H1 (cell line): ENCODE measurements around the gene TK2. TPM values are rescaled to one million over a fixed set of nuclear protein-coding genes. Genes with fewer than 3 reads are reported as not detected.
A peak's percentile ranks its signal among the peaks of the same experiment; 100 is the strongest.

ENCODE experiments used
- CTCF ChIA-PET: fragments of 300-600 bp; sonication (Branson Sonifier 250); formaldehyde crosslinking; loops from one replicate; lab custom pipeline; 2021; ENCODE audit not compliant: partially characterized antibody; lab: Charles Lee
- POLR2A ChIA-PET: fragments of 300-600 bp; sonication (Branson Sonifier 250); formaldehyde crosslinking; loops from one replicate; lab custom pipeline; 2021; ENCODE audit warnings: inconsistent platforms; ENCODE audit not compliant: partially characterized antibody; lab: Charles Lee
- DNase-seq, 2 experiments: peaks; one replicate each; pipeline versions ENCODE4 v3.0.0 to v3.0.0-alpha.2; 2010 to 2022; ENCODE audit warnings: low spot score in 2 of 2, low read depth in 1 of 2, mixed read lengths in 1 of 2
- FAIRE-seq: peaks from 2 replicates; lab custom pipeline; 2011; peaks lifted over from hg19 to GRCh38; lab: Jason Lieb, UNC
- H2AFZ ChIP-seq: 2 replicates; pipeline ENCODE4 v1.8.1; 2012; ENCODE audit warnings: low read length, inconsistent platforms
- H2AK5ac ChIP-seq: 2 replicates; pipeline ENCODE4 v1.6.1; 2013; ENCODE audit warnings: low read depth, low read length
- H2BK120ac ChIP-seq: replicated peaks from 2 replicates; pipeline ENCODE3; 2013; ENCODE audit warnings: low read depth, low read length, inconsistent platforms
- H2BK12ac ChIP-seq: 2 replicates; pipeline ENCODE4 v1.6.1; 2013; ENCODE audit warnings: low read depth, low read length
- H2BK15ac ChIP-seq: 2 replicates; pipeline ENCODE4 v1.6.1; 2013; ENCODE audit warnings: low read length
- H2BK20ac ChIP-seq: 2 replicates; pipeline ENCODE4 v1.6.1; 2013; ENCODE audit warnings: low read length
- H2BK5ac ChIP-seq: 2 replicates; pipeline ENCODE4 v1.6.1; 2013; ENCODE audit warnings: low read depth, low read length
- H3K14ac ChIP-seq: 2 replicates; pipeline ENCODE4 v1.6.1; 2013; ENCODE audit warnings: inconsistent platforms; ENCODE audit not compliant: insufficient read length
- H3K18ac ChIP-seq: 2 replicates; pipeline ENCODE4 v1.6.1; 2013; ENCODE audit warnings: low read length; ENCODE audit errors: extremely low read depth
- H3K23ac ChIP-seq: 2 replicates; pipeline ENCODE4 v1.6.1; 2013; ENCODE audit warnings: inconsistent platforms; ENCODE audit not compliant: insufficient read length
- H3K23me2 ChIP-seq: 2 replicates; pipeline ENCODE4 v1.6.1; 2013; ENCODE audit warnings: low read depth, low read length
- H3K27ac ChIP-seq: 2 replicates; pipeline ENCODE4 v1.6.1; 2011; ENCODE audit warnings: low read depth, low read length, inconsistent platforms
- H3K27me3 ChIP-seq, 4 experiments: replicated peaks in 1 of 4; 1 replicate in 1 of 4; 2 replicates in 3 of 4; pipeline versions ENCODE4 v1.6.1 to v1.8.1; 2011 to 2013; ENCODE audit warnings: low read length in 3 of 4, mild to moderate bottlenecking in 3 of 4, inconsistent platforms in 2 of 4, mixed read lengths in 2 of 4, moderate library complexity in 1 of 4; ENCODE audit not compliant: control insufficient read depth in 3 of 4, insufficient read depth in 3 of 4; ENCODE audit errors: extremely low read depth in 1 of 4
- H3K36me3 ChIP-seq, 4 experiments: 2 replicates each; pipeline versions ENCODE4 v1.6.1 to v1.8.1; 2011 to 2013; ENCODE audit warnings: mild to moderate bottlenecking in 4 of 4, low read length in 3 of 4, moderate library complexity in 2 of 4, control low read depth in 1 of 4, inconsistent platforms in 1 of 4; ENCODE audit not compliant: insufficient read depth in 4 of 4, control insufficient read depth in 2 of 4
- H3K4ac ChIP-seq: replicated peaks from 2 replicates; pipeline ENCODE3; 2013; ENCODE audit warnings: low read length, low read depth, mixed read lengths, inconsistent platforms; ENCODE audit not compliant: insufficient read length
- H3K4me1 ChIP-seq, 4 experiments: replicated peaks in 1 of 4; 1 replicate in 1 of 4; 2 replicates in 3 of 4; pipeline versions ENCODE4 v1.6.1 to v1.8.1; 2011 to 2013; ENCODE audit warnings: low read length in 3 of 4, inconsistent platforms in 2 of 4, mixed read lengths in 1 of 4; ENCODE audit not compliant: insufficient read depth in 4 of 4, control insufficient read depth in 3 of 4
- H3K4me2 ChIP-seq, 2 experiments: 2 replicates each; pipeline versions ENCODE4 v1.6.1 to v1.8.1; 2011 to 2013; ENCODE audit warnings: low read depth in 2 of 2, low read length in 2 of 2, control low read depth in 1 of 2, inconsistent platforms in 1 of 2, mild to moderate bottlenecking in 1 of 2; ENCODE audit not compliant: insufficient read depth in 1 of 2
- H3K4me3 ChIP-seq, 4 experiments: fragments of 200-600, 300-600 bp in 1 of 4; sonication (generic), shearing (Covaris generic), sonication (Bioruptor Twin) in 1 of 4; 2 replicates each; pipeline versions ENCODE4 v1.5.1 to v1.8.1; 2011 to 2016; ENCODE audit warnings: low read length in 4 of 4, low read depth in 3 of 4, control low read depth in 2 of 4, inconsistent platforms in 2 of 4, mild to moderate bottlenecking in 2 of 4, mixed read lengths in 1 of 4, moderate library complexity in 1 of 4; ENCODE audit not compliant: insufficient read depth in 2 of 4; ENCODE audit errors: extremely low read depth in 1 of 4
- H3K56ac ChIP-seq: replicated peaks from 2 replicates; pipeline ENCODE3; 2013; ENCODE audit warnings: low read depth, mild to moderate bottlenecking, mixed read lengths, low read length, inconsistent platforms; ENCODE audit not compliant: insufficient read length
- H3K79me1 ChIP-seq: 2 replicates; pipeline ENCODE4 v1.6.1; 2013; ENCODE audit warnings: low read depth, low read length, control low read depth
- H3K79me2 ChIP-seq, 2 experiments: 2 replicates each; pipeline versions ENCODE4 v1.6.1 to v1.8.1; 2012 to 2013; ENCODE audit warnings: low read length in 2 of 2, mild to moderate bottlenecking in 2 of 2, inconsistent platforms in 1 of 2; ENCODE audit not compliant: insufficient read depth in 2 of 2, control insufficient read depth in 1 of 2
- H3K9ac ChIP-seq, 4 experiments: replicated peaks in 1 of 4; 1 replicate in 1 of 4; 2 replicates in 3 of 4; pipeline versions ENCODE4 v1.6.1 to v1.8.1; 2011 to 2013; ENCODE audit warnings: low read depth in 3 of 4, low read length in 3 of 4, control low read depth in 2 of 4, mild to moderate bottlenecking in 2 of 4, moderate library complexity in 2 of 4, inconsistent platforms in 1 of 4; ENCODE audit errors: extremely low read depth in 1 of 4
- H3K9me3 ChIP-seq, 2 experiments: 2 replicates each; pipeline versions ENCODE4 v1.6.1 to v1.8.1; 2012 to 2013; ENCODE audit warnings: mild to moderate bottlenecking in 2 of 2, moderate library complexity in 2 of 2, control low read depth in 1 of 2, inconsistent platforms in 1 of 2, low read depth in 1 of 2, low read length in 1 of 2, mixed read lengths in 1 of 2; ENCODE audit not compliant: insufficient read depth in 2 of 2
- H4K20me1 ChIP-seq, 2 experiments: replicated peaks in 1 of 2; 2 replicates each; pipeline versions ENCODE3 to v1.8.1; 2011 to 2013; ENCODE audit warnings: inconsistent platforms in 2 of 2, low read length in 2 of 2, mild to moderate bottlenecking in 1 of 2; ENCODE audit not compliant: insufficient read depth in 2 of 2, control insufficient read depth in 1 of 2
- H4K5ac ChIP-seq: 2 replicates; pipeline ENCODE4 v1.6.1; 2013; ENCODE audit warnings: low read length, low read depth, mixed read lengths, inconsistent platforms; ENCODE audit not compliant: insufficient read length
- H4K8ac ChIP-seq: 2 replicates; pipeline ENCODE4 v1.8.0; 2013; ENCODE audit warnings: mild to moderate bottlenecking, moderate library complexity, low read length, inconsistent platforms; ENCODE audit not compliant: insufficient read depth; ENCODE audit errors: extremely low read depth
- H4K91ac ChIP-seq: replicated peaks from 2 replicates; pipeline ENCODE3; 2013; ENCODE audit warnings: low read length, mixed read lengths, inconsistent platforms; ENCODE audit not compliant: insufficient read length
- ASH2L ChIP-seq: fragments of 200-600, 300-600 bp; sonication (generic); IDR thresholded peaks from one replicate; pipeline ENCODE4 v1.7.1; 2017; ENCODE audit warnings: low read length
- CHD1 ChIP-seq: IDR thresholded peaks from 2 replicates; pipeline ENCODE4 v1.6.1; 2012; ENCODE audit warnings: low read depth, low read length, improper control_type of control experiment
- CHD2 ChIP-seq: IDR thresholded peaks from 2 replicates; pipeline ENCODE4 v1.6.1; 2012; ENCODE audit warnings: low read length, improper control_type of control experiment
- CTBP2 ChIP-seq: IDR thresholded peaks from 2 replicates; pipeline ENCODE4 v1.7.0; 2011; ENCODE audit warnings: borderline replicate concordance, mild to moderate bottlenecking, moderate library complexity, mixed read lengths, low read length; ENCODE audit not compliant: insufficient read depth, insufficient read length
- EGR1 ChIP-seq: IDR thresholded peaks from 2 replicates; pipeline ENCODE4 v1.6.1; 2011; ENCODE audit warnings: low read depth, low read length, borderline replicate concordance
- EP300 ChIP-seq, 2 experiments: IDR thresholded peaks; 1 replicate in 1 of 2; 2 replicates in 1 of 2; pipeline ENCODE4 v1.6.1; 2011 to 2012; ENCODE audit warnings: low read depth in 2 of 2, low read length in 2 of 2, mild to moderate bottlenecking in 2 of 2, borderline replicate concordance in 1 of 2, inconsistent platforms in 1 of 2, moderate library complexity in 1 of 2
- GTF2F1 ChIP-seq: IDR thresholded peaks from 2 replicates; pipeline ENCODE4 v1.6.1; 2012; ENCODE audit warnings: low read depth, low read length, improper control_type of control experiment, borderline replicate concordance
- KDM4A ChIP-seq: IDR thresholded peaks from one replicate; pipeline ENCODE4 v1.7.1; 2012; ENCODE audit warnings: low read depth, mild to moderate bottlenecking, moderate library complexity, low read length, inconsistent platforms; ENCODE audit not compliant: severe bottlenecking
- POLR2AphosphoS5 ChIP-seq: IDR thresholded peaks from 2 replicates; pipeline ENCODE4 v1.6.1; 2011; ENCODE audit warnings: low read depth, low read length
- RAD21 ChIP-seq, 2 experiments: IDR thresholded peaks in 1 of 2; conservative IDR thresholded peaks in 1 of 2; 2 replicates each; pipeline ENCODE4 v1.6.1; 2011; ENCODE audit warnings: low read depth in 2 of 2, low read length in 2 of 2, improper control_type of control experiment in 1 of 2, inconsistent platforms in 1 of 2, mild to moderate bottlenecking in 1 of 2, moderate library complexity in 1 of 2
- SIX5 ChIP-seq: IDR thresholded peaks from 2 replicates; pipeline ENCODE4 v1.6.1; 2011; ENCODE audit warnings: mild to moderate bottlenecking, low read depth, low read length
- SP4 ChIP-seq: IDR thresholded peaks from 2 replicates; pipeline ENCODE4 v1.6.1; 2012; ENCODE audit warnings: low read length, inconsistent platforms
- WGBS, 2 experiments: shearing (Covaris generic) in 1 of 2; methylation state at CpG; one replicate each; pipeline versions ENCODE4 v1.1.6 to v1.1.7; 2013 to 2015; ENCODE audit warnings: low lambda C conversion rate in 2 of 2, mixed read lengths in 2 of 2, inconsistent platforms in 1 of 2, low coverage in 1 of 2, missing lambda C conversion rate in 1 of 2; ENCODE audit not compliant: insufficient replicate concordance in 2 of 2, insufficient coverage in 1 of 2, insufficient read length in 1 of 2; ENCODE audit errors: extremely low coverage in 1 of 2, missing lambda C conversion rate in 1 of 2; 5-methylcytosine and 5-hydroxymethylcytosine counted together
- polyA plus RNA-seq, 7 experiments: library from polyadenylated mRNA; depleted of rRNA in 3 of 7; stranded (reverse) in 5 of 7; unstranded in 2 of 7; fragments of >200 nt in 5 of 7; fragments of 200-250 nt in 2 of 7; gene quantifications; 1 replicate in 5 of 7; 2 replicates in 1 of 7; 4 replicates in 1 of 7; pipeline versions ENCODE4 v1.2.1 to v1.2.3, GENCODE V29; 2011 to 2013; ENCODE audit warnings: missing spikeins in 2 of 7, mixed read lengths in 2 of 7
- total RNA-seq: library from RNA; stranded (reverse); fragmentation: NEBNext Ultra II Directional; extraction: Animal tissue kit (Norgen Biotek cat#: 25700); gene quantifications from 2 replicates; pipeline ENCODE4 v1.2.1, GENCODE V29; 2021

TK2 gene
- total and polyA plus RNA-seq, 2 of the 8 experiments (the other 6 are each of a cell fraction or from before 2014, with no cell fraction given) = 2.7 to 3.6 TPM

DNA sequence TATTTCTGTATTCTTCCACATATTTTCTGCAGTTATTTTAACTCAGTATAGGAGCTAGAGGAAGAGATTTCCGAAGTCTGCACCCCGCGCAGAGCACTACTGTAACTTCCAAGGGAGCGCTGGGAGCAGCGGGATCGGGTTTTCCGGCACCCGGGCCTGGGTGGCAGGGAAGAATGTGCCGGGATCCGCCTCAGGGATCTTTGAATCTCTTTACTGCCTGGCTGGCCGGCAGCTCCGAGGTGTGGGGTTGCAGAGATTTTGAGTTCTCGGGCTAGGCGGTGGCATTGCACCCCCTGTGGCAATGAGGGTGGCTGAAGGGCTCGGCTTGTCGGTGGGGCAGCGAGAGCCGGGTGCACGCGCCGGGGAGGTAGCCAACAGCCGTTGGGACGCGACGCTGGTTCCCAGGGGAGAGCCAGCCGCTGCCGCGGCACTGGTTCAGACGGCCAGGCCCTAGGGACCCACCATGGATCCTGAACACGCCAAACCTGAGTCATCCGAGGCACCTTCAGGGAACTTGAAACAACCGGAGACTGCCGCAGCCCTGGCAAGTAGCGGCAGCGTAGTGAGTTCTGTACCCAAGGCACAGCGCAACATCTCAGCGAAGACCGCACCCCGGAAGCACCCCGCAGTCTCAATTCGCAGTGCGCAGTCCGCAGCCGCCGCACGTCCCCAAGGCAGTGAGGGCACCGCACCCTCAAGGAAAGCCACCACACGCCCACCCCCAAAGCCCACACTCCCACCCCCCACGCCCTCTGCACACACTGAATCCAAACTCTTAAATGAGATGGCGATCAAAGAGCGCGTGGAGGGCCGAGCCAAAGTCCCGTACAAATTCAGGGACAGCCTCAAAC is 16.4 kb upstream of the TK2 start, which contains the start of gene CMTM1:
Gene CMTM1, plus strand, starts transcription at position 389 of the 851 bp plus-strand sequence. Its CDS starts 75 bp downstream, at position 464.
- Histone ChIP-seq H3K27ac (no peak within 1 kb of the TSS), H3K4me3 (no peak within 1 kb of the TSS), H3K14ac (no peak within 1 kb of the TSS), H2BK5ac (no peak within 1 kb of the TSS), H3K4me2 (no peak within 1 kb of the TSS), H3K79me2 (no peaks in the 10 kb centered on the region), H3K4me1 (no peaks in the 10 kb centered on the region), H3K79me1 (no peaks in the 10 kb centered on the region), H2BK120ac (no peak within 1 kb of the TSS), H4K8ac (no peak within 1 kb of the TSS), H2BK20ac (no peak within 1 kb of the TSS), H4K91ac (no peak within 1 kb of the TSS), H3K36me3 (peaks cover 0 to 5% (median 0%) of the 10 kb centered on the region in 4 experiments; a peak in 2 of 8 replicates), H3K4ac (no peak within 1 kb of the TSS), H2AK5ac (no peak within 1 kb of the TSS), H3K23me2 (no peaks in the 10 kb centered on the region), H3K9ac (no peak within 1 kb of the TSS), H3K18ac (no peak within 1 kb of the TSS), H3K56ac (no peak within 1 kb of the TSS), H2BK15ac (no peak within 1 kb of the TSS), H4K5ac (no peak within 1 kb of the TSS), H3K9me3 (no peaks in the 10 kb centered on the region), H3K23ac (no peak within 1 kb of the TSS), H2BK12ac (no peak within 1 kb of the TSS), H2AFZ (no peak within 1 kb of the TSS), H4K20me1 (peaks cover 0 to 2% of the 10 kb centered on the region in 2 experiments), H3K27me3 (no peaks in the 10 kb centered on the region)
- 88% methylated on average over 48 of the region's 54 CpGs; no CpG with 5 or more reads in 1 of the 2 experiments for WGBS, 2 experiments
- ChIA-PET CTCF (interaction anchor here (1.1 to 5.2 kb wide), 3 partner anchors 10 to 43 kb away, joined by 4 to 22 read pairs (median 5); partner anchors contain the start of gene CKLF), POLR2A (no interaction called here)
- FAIRE-seq = no peak
- peak in 1 of 2 experiments; percentile 46 for DNase-seq
- no peak for TF ChIP-seq RAD21 (IDR thresholded peaks at IDR 0.05 in 1 of 2, conservative IDR thresholded peaks at IDR 0.05 in 1 of 2; ENCODE audit: low read depth in 2 of 2, low read length in 2 of 2)
- TF ChIP-seq KDM4A = no peak
- no peak for TF ChIP-seq ASH2L
- TF ChIP-seq EGR1 = no peak
- TF ChIP-seq GTF2F1 = no peak
- TF ChIP-seq POLR2AphosphoS5 = no peak
- TF ChIP-seq EP300 (IDR thresholded peaks at IDR 0.05; ENCODE audit: borderline replicate concordance in 1 of 2, low read depth in 2 of 2, low read length in 2 of 2) = no peak
- TF ChIP-seq CHD2 = no peak
- TF ChIP-seq SIX5 = no peak
- TF ChIP-seq CTBP2 = no peak
- TF ChIP-seq SP4 = no peak
- TF ChIP-seq CHD1 = no peak
